GM12873 (cell line): ENCODE measurements around the gene SEMA3E.

Experiments
- CTCF ChIP-seq: IDR thresholded peaks from 2 replicates; pipeline ENCODE4 v1.5.1; 2012; ENCODE audit warnings: low read depth, mild to moderate bottlenecking, moderate library complexity, low read length, control low read depth; ENCODE audit not compliant: insufficient read depth; ENCODE audit errors: missing control alignments

Gene SEMA3E

GRCh38 chr7:83469076-83469475 lies 179.9 kb downstream of the SEMA3E start:
- TF ChIP-seq CTCF = no peak

GRCh38 chr7:83468251-83468739 lies 180.6 kb downstream of the SEMA3E start:
- TF ChIP-seq CTCF = no peak

- no peak for TF ChIP-seq CTCF
Measured at GRCh38 chr7:83467493-83467892, 181.4 kb downstream of the SEMA3E start.

- TF ChIP-seq CTCF = no peak
Measured at GRCh38 chr7:83466956-83467355, 182.0 kb downstream of the SEMA3E start.

- TF ChIP-seq CTCF = no peak
Measured at GRCh38 chr7:83466187-83466923, 182.6 kb downstream of the SEMA3E start.

- TF ChIP-seq CTCF = no peak
Measured at GRCh38 chr7:83465643-83466042, 183.3 kb downstream of the SEMA3E start.

- TF ChIP-seq CTCF = no peak
Measured at GRCh38 chr7:83457022-83457892, 191.7 kb downstream of the SEMA3E start.
